ENCODE data around the gene RREB1.

DNA sequence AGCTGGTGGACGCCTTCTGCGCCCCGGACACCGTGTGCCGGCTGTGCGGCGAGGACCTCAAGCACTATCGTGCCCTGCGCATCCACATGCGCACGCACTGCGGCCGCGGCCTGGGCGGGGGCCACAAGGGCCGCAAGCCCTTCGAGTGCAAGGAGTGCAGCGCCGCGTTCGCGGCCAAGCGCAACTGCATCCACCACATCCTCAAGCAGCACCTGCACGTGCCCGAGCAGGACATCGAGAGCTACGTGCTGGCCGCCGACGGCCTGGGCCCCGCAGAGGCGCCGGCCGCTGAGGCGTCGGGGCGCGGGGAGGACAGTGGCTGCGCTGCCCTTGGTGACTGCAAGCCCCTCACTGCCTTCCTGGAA lies 122.5 kb downstream of the RREB1 start:
- TF ChIP-seq CTCF (conservative IDR thresholded peaks at IDR 0.05; ENCODE audit: low read depth in 2 of 2) (no peak), EZH2 (IDR thresholded peaks at IDR 0.05; ENCODE audit: low read depth, unreplicated experiment) (no peak), ZNF331 (CRISPR knock-in tag; IDR thresholded peaks at IDR 0.05; ENCODE audit: low read depth) (no peak), EZH2phosphoT487 (IDR thresholded peaks at IDR 0.05; ENCODE audit: unreplicated experiment) (no peak), POLR2AphosphoS5 (IDR thresholded peaks at IDR 0.05; ENCODE audit: low read depth) (no peak), STAT1 (IDR thresholded peaks at IDR 0.05; ENCODE audit: unreplicated experiment) (no peak), REST (IDR thresholded peaks at IDR 0.05; ENCODE audit: unreplicated experiment) (no peak), ZNF114 (CRISPR knock-in tag; IDR thresholded peaks at IDR 0.05) (no peak), JUNB (IDR thresholded peaks at IDR 0.05; ENCODE audit: unreplicated experiment) (no peak), CREB1 (CRISPR knock-in tag; IDR thresholded peaks at IDR 0.05; ENCODE audit: low read depth) (no peak), ZNF462 (CRISPR knock-in tag; IDR thresholded peaks at IDR 0.05) (no peak)

All from GM23338 (cell line).